Measurements from ENCODE around the gene NFIA. TPM values are rescaled to one million over a fixed set of nuclear protein-coding genes. Genes with fewer than 3 reads are reported as not detected.

NFIA gene
- total RNA-seq, 1 experiment from 2014 or later = 65.4 TPM

- TF ChIP-seq EZH2 (IDR thresholded peaks at IDR 0.05; ENCODE audit: borderline replicate concordance, low read depth, low read length, poor library complexity, severe bottlenecking) (no peak), CTCF (conservative IDR thresholded peaks at IDR 0.05; ENCODE audit: low read depth, low read length) (no peak)
- intact Hi-C loops (cut with micrococcal nuclease; ENCODE audit: unreplicated experiment) = no loop called here
Observed at GRCh38 chr1:61266738-61267137, 184.4 kb downstream of the NFIA start.

DNA sequence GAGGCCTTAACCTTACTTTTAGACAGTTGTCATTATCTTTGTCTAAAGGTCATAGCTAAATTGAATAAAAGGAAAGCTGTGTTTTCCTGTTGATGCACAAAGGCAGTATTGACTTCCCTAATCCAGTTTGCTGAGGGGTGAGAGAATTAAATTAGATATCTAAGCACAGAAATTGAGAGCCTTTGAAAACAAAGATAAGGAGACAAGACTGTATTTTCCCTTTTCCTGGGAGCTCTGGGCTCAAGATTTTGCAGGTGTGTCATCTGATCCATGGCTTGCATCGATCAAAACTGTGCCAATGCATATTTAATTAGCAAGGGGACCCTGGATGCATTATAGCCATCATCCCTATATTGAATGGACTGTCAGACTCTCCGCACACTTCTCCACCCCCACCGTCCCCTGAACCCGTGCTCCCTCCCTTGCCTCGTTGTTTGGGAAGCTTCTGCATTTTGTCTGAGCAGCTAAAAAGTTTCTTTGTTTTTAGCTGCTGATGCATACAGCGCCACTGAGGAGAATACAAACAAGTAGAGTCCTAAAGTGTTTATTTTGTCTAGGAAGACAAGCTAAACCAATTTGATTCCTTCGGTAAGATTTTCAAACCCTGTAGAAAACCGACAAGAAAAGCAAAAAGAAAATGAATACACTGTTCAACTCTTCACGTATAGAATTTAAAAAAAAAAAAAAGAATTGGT lies 186.3 kb downstream of the NFIA start:
- peaks cover 33% of the 10 kb centered on the region for H3K4me1 ChIP-seq (ENCODE audit: insufficient read depth, low read length, poor library complexity, severe bottlenecking)
- no peaks in the 10 kb centered on the region for H3K27me3 ChIP-seq (replicated peaks; ENCODE audit: insufficient read depth, low read depth, low read length, poor library complexity)
- ChIA-PET POLR2A (ENCODE audit: low non-redundant PET) (no interaction called here), CTCF (no interaction called here)
- DNase-seq (ENCODE audit: low spot score) = no peak
- no peak overlapping the region for H3K27ac ChIP-seq (ENCODE audit: low read depth, low read length, poor library complexity, severe bottlenecking)
- TF ChIP-seq CTCF (conservative IDR thresholded peaks at IDR 0.05; ENCODE audit: low read depth, low read length) = no peak
- TF ChIP-seq EZH2 (IDR thresholded peaks at IDR 0.05; ENCODE audit: borderline replicate concordance, low read depth, low read length, poor library complexity, severe bottlenecking) = no peak
- no peaks in the 10 kb centered on the region for H3K9me3 ChIP-seq (ENCODE audit: low read depth, low read length, poor library complexity, severe bottlenecking)
- BruUV-seq (replicated peaks) = no TSS peak
- no peak overlapping the region for H3K4me3 ChIP-seq (ENCODE audit: low read depth, low read length, poor library complexity, severe bottlenecking)
- H3K36me3 ChIP-seq (ENCODE audit: insufficient read depth, low read length, poor library complexity, severe bottlenecking) = no peaks in the 10 kb centered on the region
- intact Hi-C loops (cut with micrococcal nuclease; ENCODE audit: unreplicated experiment) = no loop called here

More at GRCh38 chr1:61266738-61267137, 184.4 kb downstream of the NFIA start:
- Histone ChIP-seq H3K9me3 (ENCODE audit: low read depth, low read length, poor library complexity, severe bottlenecking) (no peaks in the 10 kb centered on the region), H3K4me1 (ENCODE audit: insufficient read depth, low read length, poor library complexity, severe bottlenecking) (peaks cover 33% of the 10 kb centered on the region), H3K27me3 (replicated peaks; ENCODE audit: insufficient read depth, low read depth, low read length, poor library complexity) (no peaks in the 10 kb centered on the region), H3K27ac (ENCODE audit: low read depth, low read length, poor library complexity, severe bottlenecking) (no peak overlapping the region), H3K36me3 (ENCODE audit: insufficient read depth, low read length, poor library complexity, severe bottlenecking) (no peaks in the 10 kb centered on the region), H3K4me3 (ENCODE audit: low read depth, low read length, poor library complexity, severe bottlenecking) (no peak overlapping the region)
- no peak for DNase-seq (ENCODE audit: low spot score)
- ChIA-PET CTCF (no interaction called here), POLR2A (ENCODE audit: low non-redundant PET) (no interaction called here)
- no TSS peak for BruUV-seq (replicated peaks)

DNA sequence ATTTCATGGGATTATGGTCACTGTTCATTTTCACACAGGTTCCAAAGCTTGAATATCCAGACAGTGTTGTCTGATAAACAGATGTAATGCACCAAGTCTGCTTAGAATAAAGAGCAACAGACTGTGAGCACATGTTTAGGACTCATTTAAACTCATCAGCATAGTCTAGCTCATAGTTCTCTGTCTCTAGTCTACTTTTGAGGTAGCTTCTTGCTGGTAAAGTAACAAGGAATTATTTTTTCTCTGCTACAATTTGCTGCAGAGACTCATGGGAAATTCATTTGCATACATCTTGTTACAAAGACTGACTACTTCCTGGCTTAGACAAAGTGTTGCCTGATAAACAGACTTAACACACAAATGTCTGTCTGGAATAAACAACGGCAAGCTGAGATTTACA lies 187.2 kb downstream of the NFIA start:
- Histone ChIP-seq H3K27ac (ENCODE audit: low read depth, low read length, poor library complexity, severe bottlenecking) (no peak overlapping the region), H3K36me3 (ENCODE audit: insufficient read depth, low read length, poor library complexity, severe bottlenecking) (no peaks in the 10 kb centered on the region), H3K4me3 (ENCODE audit: low read depth, low read length, poor library complexity, severe bottlenecking) (no peak overlapping the region), H3K4me1 (ENCODE audit: insufficient read depth, low read length, poor library complexity, severe bottlenecking) (peaks cover 33% of the 10 kb centered on the region), H3K9me3 (ENCODE audit: low read depth, low read length, poor library complexity, severe bottlenecking) (no peaks in the 10 kb centered on the region), H3K27me3 (replicated peaks; ENCODE audit: insufficient read depth, low read depth, low read length, poor library complexity) (no peaks in the 10 kb centered on the region)
- intact Hi-C loops (cut with micrococcal nuclease; ENCODE audit: unreplicated experiment) = no loop called here
- POLR2A ChIA-PET (ENCODE audit: low non-redundant PET) = no interaction called here
- no peak for TF ChIP-seq CTCF (conservative IDR thresholded peaks at IDR 0.05; ENCODE audit: low read depth, low read length)
- TF ChIP-seq EZH2 (IDR thresholded peaks at IDR 0.05; ENCODE audit: borderline replicate concordance, low read depth, low read length, poor library complexity, severe bottlenecking) = no peak
- BruUV-seq (replicated peaks) = no TSS peak
- CTCF ChIA-PET = no interaction called here
- no peak for DNase-seq (ENCODE audit: low spot score)
